ENCODE results near the gene PRKAR1B.

DNA sequence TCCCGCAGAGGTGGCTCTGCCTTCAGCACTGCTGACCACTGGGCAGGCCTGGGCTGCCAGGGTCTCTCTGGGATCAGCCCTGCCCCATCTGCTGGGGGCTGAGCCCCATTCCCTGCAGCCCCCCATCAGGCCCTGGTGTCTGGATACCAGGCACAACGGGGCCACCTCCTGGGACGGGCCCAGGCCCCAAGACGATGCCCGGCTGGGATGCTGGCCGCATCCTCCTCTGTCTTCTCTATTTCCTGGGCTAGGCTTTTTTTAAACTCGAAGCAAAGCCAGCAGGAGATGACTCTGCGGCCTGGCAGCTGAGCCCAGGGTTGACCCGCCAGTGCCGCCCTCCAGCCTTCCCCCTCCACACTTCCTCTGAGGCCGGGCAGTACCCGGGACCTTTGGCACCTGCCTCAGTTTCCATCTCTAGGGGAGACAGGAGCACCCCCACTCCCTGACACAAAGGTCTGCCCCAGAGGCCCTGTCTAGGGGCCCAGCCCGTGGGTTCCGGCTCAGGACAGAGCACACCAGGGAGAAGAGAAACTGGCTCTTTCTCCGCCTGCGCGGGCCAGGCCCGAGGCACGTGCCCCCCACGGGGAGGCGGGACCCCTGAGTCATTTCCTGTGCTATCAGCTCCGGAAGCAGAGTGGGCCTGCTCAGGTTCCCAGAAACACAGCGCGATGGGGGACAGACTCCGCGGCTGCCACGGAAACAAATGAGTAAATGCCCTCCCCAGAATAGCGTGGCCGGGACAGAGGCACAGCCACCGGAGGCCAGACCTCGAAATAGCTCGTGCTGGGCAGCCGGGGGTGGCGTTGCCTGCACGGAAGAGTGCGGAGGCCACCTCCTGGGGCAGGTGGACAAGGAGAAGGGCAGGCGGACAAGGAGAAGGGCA lies 122.8 kb downstream of the PRKAR1B start:
- TF ChIP-seq, protein P1, sequence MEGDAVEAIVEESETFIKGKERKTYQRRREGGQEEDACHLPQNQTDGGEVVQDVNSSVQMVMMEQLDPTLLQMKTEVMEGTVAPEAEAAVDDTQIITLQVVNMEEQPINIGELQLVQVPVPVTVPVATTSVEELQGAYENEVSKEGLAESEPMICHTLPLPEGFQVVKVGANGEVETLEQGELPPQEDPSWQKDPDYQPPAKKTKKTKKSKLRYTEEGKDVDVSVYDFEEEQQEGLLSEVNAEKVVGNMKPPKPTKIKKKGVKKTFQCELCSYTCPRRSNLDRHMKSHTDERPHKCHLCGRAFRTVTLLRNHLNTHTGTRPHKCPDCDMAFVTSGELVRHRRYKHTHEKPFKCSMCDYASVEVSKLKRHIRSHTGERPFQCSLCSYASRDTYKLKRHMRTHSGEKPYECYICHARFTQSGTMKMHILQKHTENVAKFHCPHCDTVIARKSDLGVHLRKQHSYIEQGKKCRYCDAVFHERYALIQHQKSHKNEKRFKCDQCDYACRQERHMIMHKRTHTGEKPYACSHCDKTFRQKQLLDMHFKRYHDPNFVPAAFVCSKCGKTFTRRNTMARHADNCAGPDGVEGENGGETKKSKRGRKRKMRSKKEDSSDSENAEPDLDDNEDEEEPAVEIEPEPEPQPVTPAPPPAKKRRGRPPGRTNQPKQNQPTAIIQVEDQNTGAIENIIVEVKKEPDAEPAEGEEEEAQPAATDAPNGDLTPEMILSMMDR (IDR thresholded peaks at IDR 0.05 in 4 of 5, conservative IDR thresholded peaks at IDR 0.05 in 1 of 5), result peak in 1 of 5 experiments; percentile 6
- TF ChIP-seq POLR2A (IDR thresholded peaks at IDR 0.05), result peak; percentile 66 to 70

All from gastrocnemius medialis (tissue), 4 donors.